Stimulated activated CD4-positive, alpha-beta T cell treated with anti-CD3 and anti-CD28 coated beads, Interleukin-1b, Interleukin-23, amount 100 ng/mL, for 48 hours (primary cell): ENCODE measurements around the gene PCDHA7.
"Not testable (repeated sequence)": the region's sequence is repeated elsewhere in the genome, so short reads cannot be mapped to it uniquely, and the experiment has no call there.

Experiments used
- DNase-seq: peaks from one replicate; pipeline ENCODE4 v3.0.0-alpha.2; 2020

Gene PCDHA7

GRCh38 chr5:140833993-140834392 lies at the start of gene PCDHA7:
Gene PCDHA7, plus strand, starts transcription at chr5:140834269. Its CDS starts 115 bp downstream, at chr5:140834384.
- no peak for DNase-seq

DNA sequence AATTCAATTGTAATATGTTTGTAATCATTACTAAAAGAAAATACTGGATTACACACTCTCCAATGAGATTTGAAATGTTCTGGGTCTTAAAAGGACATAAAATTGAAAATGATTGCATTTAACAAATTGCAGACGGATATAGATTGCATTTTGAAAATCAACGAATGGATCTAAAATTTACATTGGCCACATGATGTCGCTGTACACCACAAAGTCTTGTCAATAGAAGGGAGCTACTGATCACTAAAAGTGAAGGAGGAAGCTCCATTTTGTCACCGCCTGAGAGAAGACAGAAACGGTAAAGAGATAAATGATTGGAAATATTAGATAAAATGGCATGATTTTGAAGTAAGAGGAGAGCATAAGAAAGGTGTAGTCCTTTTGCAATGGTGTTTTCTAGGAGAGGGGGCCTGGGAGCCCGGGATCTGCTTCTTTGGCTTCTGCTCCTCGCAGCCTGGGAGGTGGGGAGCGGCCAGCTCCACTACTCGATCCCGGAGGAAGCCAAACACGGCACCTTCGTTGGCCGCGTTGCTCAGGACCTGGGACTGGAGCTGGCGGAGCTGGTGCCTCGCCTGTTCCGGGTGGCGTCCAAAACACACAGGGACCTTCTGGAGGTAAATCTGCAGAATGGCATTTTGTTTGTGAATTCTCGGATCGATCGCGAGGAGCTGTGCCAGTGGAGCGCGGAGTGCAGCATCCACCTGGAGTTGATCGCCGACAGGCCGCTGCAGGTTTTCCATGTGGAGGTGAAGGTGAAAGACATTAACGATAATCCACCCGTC lies 48.0 kb upstream of the PCDHA7 start, which contains the start of gene PCDHA1:
Gene PCDHA1, plus strand, starts transcription at position 236 of the 782 bp plus-strand sequence.
- no peak for DNase-seq

GRCh38 chr5:140787422-140787821 lies 46.6 kb upstream of the PCDHA7 start:
- DNase-seq = not testable (repeated sequence)

- not testable (repeated sequence) for DNase-seq
Observed at GRCh38 chr5:140787849-140788504, 46.1 kb upstream of the PCDHA7 start.

DNA sequence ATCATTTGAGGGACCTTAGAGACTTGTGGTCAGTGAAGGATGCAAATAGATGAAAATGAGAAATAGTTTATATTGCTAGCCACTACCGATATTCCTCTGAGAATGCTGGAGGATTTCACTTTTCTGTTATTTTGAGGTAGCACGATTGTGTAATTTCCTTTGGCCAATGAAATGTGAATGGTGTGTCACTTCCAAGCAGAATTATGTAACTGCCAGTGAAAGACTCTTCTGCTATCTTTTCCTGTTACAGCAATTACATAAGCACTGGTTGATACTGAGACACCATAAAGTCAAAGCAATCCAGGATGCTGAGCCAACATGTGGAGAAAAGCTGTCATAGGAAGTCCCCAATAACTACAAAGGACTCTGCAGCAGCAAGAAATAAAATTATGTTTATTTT lies 43.0 kb upstream of the PCDHA7 start:
- DNase-seq = no peak

DNA sequence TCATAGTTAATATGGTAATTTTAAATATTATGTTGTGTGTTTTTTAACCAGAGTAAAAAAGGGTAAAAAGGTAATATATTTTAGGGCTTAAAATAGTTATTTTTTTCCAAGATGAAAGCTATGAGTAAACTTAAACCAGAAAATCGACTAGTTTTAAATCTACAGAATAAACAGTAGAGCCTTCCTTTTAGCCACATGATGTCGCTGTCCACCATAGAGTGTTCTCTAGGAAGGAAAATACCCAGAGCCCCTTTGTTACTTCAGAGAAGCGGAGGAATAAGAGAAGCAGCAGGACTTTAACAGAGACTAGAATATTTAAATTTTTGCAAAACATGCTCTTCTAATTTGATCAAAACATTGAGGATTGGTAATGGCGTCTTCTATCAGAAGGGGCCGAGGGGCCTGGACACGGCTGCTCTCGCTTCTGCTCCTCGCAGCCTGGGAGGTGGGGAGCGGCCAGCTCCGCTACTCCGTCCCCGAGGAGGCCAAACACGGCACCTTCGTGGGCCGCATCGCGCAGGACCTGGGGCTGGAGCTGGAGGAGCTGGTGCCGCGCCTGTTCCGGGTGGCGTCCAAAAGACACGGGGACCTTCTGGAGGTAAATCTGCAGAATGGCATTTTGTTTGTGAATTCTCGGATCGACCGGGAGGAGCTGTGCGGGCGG lies 39.3 kb upstream of the PCDHA7 start, which contains the start of gene PCDHA2:
Gene PCDHA2, plus strand, starts transcription at position 258 of the 664 bp plus-strand sequence.
- DNase-seq = no peak

DNA sequence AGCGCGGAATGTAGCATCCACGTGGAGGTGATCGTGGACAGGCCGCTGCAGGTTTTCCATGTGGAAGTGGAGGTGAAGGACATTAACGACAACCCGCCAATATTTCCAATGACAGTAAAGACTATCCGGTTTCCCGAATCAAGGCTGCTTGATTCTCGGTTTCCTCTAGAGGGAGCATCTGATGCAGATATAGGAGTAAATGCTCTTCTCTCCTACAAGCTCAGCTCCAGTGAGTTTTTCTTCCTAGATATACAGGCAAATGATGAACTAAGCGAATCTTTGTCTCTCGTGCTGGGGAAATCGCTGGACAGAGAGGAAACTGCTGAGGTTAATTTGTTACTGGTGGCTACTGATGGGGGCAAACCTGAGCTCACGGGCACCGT lies 38.8 kb upstream of the PCDHA7 start:
- DNase-seq = no peak

DNA sequence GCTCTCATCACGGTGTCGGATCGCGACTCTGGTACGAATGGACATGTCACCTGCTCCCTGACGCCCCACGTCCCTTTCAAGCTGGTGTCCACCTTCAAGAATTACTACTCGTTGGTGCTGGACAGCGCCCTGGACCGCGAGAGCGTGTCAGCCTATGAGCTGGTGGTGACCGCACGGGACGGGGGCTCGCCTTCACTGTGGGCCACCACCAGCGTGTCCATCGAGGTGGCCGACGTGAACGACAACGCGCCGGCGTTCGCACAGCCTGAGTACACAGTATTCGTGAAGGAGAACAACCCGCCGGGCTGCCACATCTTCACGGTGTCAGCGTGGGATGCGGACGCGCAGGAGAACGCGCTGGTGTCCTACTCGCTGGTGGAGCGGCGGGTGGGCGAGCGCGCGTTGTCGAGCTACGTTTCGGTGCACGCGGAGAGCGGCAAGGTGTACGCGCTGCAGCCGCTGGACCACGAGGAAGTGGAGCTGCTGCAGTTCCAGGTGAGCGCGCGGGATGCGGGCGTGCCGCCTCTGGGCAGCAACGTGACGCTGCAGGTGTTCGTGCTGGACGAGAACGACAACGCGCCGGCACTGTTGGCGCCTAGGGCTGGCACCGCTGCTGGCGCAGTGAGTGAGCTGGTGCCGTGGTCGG lies 37.9 kb upstream of the PCDHA7 start:
- not testable (repeated sequence) for DNase-seq

DNA sequence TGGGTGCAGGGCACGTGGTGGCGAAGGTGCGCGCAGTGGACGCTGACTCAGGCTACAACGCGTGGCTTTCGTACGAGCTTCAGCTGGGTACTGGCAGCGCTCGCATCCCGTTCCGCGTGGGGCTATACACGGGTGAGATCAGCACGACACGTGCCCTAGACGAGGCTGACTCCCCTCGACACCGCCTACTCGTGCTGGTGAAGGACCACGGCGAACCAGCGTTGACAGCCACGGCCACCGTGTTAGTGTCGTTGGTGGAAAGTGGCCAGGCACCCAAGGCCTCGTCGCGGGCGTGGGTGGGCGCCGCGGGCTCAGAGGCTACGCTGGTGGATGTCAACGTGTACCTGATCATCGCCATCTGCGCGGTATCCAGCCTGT lies 37.4 kb upstream of the PCDHA7 start:
- DNase-seq = no peak

DNA sequence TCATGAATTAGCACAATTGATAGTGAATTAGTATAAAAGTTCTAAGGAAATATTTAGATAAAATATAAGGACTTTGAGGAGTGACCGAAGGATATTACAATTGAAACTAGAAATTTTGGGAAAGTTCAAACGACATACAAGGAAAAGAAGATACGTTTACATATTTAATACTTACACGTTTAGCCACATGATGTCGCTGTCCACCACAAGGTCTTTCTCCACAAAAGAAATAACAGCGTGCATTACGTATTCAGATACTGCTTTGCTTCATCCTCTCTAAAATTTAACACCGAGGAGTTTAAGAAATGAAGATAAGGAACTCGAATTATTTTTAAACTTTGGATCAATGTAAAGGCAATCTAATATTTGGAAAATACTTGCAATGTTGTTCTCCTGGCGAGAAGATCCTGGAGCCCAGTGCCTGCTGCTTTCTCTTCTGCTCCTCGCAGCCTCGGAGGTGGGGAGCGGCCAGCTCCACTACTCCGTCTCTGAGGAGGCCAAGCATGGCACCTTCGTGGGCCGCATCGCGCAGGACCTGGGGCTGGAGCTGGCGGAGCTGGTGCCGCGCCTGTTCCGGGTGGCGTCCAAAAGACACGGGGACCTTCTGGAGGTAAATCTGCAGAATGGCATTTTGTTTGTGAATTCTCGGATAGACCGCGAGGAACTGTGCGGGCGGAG lies 33.1 kb upstream of the PCDHA7 start, which contains the start of gene PCDHA3:
Gene PCDHA3, plus strand, starts transcription at position 242 of the 678 bp plus-strand sequence.
- DNase-seq = no peak

GRCh38 chr5:140801494-140801841 lies 32.6 kb upstream of the PCDHA7 start:
- DNase-seq = no peak

GRCh38 chr5:140802381-140802780 lies 31.7 kb upstream of the PCDHA7 start:
- DNase-seq = not testable (repeated sequence)

GRCh38 chr5:140802781-140803271 lies 31.2 kb upstream of the PCDHA7 start:
- no peak for DNase-seq

- no peak for DNase-seq
Observed at GRCh38 chr5:140806834-140807775, 27.0 kb upstream of the PCDHA7 start, which contains the start of gene PCDHA4. Gene PCDHA4, plus strand, starts transcription at chr5:140807068.

- not testable (repeated sequence) for DNase-seq
Observed at GRCh38 chr5:140808241-140808888, 25.7 kb upstream of the PCDHA7 start.

- DNase-seq = no peak
Observed at GRCh38 chr5:140808889-140809291, 25.2 kb upstream of the PCDHA7 start.

DNA sequence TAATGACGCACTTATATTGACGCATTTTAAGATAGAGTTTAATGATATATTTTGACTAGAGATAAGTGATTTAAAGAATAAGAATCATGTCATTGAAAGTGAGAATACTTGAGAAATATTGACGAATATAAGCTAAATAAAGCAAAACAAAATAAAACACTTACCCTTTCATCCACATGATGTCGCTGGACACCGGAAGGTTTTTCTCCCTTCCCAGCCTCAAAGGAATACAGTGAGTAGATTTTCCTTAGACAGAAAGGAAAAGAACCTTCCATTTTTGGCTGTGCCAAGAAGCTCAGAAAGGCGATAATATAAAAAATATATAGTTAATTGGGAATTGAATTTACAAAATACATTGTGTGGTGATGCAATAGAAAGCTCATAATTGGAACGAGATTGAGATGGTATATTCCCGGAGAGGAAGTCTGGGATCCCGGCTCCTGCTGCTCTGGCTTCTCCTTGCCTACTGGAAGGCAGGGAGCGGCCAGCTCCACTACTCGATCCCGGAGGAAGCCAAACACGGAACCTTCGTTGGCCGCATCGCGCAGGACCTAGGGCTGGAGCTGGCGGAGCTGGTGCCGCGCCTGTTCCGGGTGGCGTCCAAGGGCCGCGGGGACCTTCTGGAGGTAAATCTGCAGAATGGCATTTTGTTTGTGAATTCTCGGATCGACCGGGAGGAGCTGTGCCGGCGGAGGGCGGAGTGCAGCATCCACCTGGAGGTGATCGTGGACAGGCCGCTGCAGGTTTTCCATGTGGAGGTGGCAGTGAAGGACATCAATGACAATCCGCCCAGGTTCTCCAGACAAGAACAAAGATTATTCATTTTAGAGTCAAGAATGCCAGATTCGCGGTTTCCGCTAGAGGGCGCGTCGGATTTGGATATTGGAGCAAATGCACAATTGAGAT lies 12.4 kb upstream of the PCDHA7 start, which contains the start of gene PCDHA5:
Gene PCDHA5, plus strand, starts transcription at position 239 of the 906 bp plus-strand sequence.
- DNase-seq = no peak

- DNase-seq = no peak
Observed at GRCh38 chr5:140822281-140822629, 11.8 kb upstream of the PCDHA7 start.

GRCh38 chr5:140822969-140823368 lies 11.1 kb upstream of the PCDHA7 start:
- DNase-seq = not testable (repeated sequence)
